DOHH2 (cell line): ENCODE results near the gene RMI2.

Experiments used
- EZH2phosphoT487 ChIP-seq: fragments of 200-600 bp; sonication (generic); IDR thresholded peaks from 2 replicates; pipeline ENCODE4 v1.6.1; 2017; ENCODE audit warnings: borderline replicate concordance, mild to moderate bottlenecking, antibody characterized with exemption, low read length, moderate library complexity, mixed read lengths
- TF ChIP-seq, protein P1 (sequence below): fragments of 200-600 bp; sonication (generic); IDR thresholded peaks from one replicate; pipeline ENCODE4 v1.5.1; 2014; ENCODE audit warnings: antibody characterized with exemption, mild to moderate bottlenecking, low read depth, low read length; ENCODE audit not compliant: poor library complexity, severe bottlenecking

GRCh38 chr16:11350519-11350918, 5.3 kb downstream of the RMI2 start:
- TF ChIP-seq, protein P1, sequence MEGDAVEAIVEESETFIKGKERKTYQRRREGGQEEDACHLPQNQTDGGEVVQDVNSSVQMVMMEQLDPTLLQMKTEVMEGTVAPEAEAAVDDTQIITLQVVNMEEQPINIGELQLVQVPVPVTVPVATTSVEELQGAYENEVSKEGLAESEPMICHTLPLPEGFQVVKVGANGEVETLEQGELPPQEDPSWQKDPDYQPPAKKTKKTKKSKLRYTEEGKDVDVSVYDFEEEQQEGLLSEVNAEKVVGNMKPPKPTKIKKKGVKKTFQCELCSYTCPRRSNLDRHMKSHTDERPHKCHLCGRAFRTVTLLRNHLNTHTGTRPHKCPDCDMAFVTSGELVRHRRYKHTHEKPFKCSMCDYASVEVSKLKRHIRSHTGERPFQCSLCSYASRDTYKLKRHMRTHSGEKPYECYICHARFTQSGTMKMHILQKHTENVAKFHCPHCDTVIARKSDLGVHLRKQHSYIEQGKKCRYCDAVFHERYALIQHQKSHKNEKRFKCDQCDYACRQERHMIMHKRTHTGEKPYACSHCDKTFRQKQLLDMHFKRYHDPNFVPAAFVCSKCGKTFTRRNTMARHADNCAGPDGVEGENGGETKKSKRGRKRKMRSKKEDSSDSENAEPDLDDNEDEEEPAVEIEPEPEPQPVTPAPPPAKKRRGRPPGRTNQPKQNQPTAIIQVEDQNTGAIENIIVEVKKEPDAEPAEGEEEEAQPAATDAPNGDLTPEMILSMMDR = no peak
- TF ChIP-seq EZH2phosphoT487 = no peak
